Thyroid gland (tissue), 4 donors: Measurements from ENCODE around the gene ASIP.

Experiments
- CTCF ChIP-seq, 6 experiments: fragments of 200-600 bp in 3 of 6; fragments of 450-650 bp in 3 of 6; sonication (generic) in 3 of 6; IDR thresholded peaks; one replicate each; pipeline ENCODE4 v1.5.1; 2016 to 2019; ENCODE audit warnings: antibody characterized with exemption in 6 of 6, mild to moderate bottlenecking in 2 of 6, inconsistent platforms in 1 of 6, moderate library complexity in 1 of 6
- POLR2A ChIP-seq, 2 donors: fragments of 450-650 bp; IDR thresholded peaks; one replicate each; pipeline ENCODE4 v1.6.1; 2017; ENCODE audit warnings: antibody characterized with exemption in 2 of 2, mild to moderate bottlenecking in 2 of 2, moderate library complexity in 1 of 2

GRCh38 chr20:34300809-34301586, 59.8 kb downstream of the ASIP start:
- TF ChIP-seq CTCF (IDR thresholded peaks at IDR 0.05) (no peak), POLR2A (IDR thresholded peaks at IDR 0.05) (no peak)
